KBM-7 (cell line): ENCODE results near the gene ROCK2.

Experiments
- DNase-seq: peaks from one replicate; pipeline ENCODE4 v3.0.0-alpha.2; 2015
- in situ Hi-C: fragments of 300-500 bp; cut with MboI; formaldehyde crosslinking; loops from 2 replicates; pipeline ENCODE4 v1.14.3; 2020; ENCODE audit warnings: low sequenced_read_pairs, low pct_unique_long_range_greater_than_20kb, mixed read lengths

The ROCK2 gene

GRCh38 chr2:11370377-11371091 is 26.1 kb upstream of the ROCK2 start:
- no peak for DNase-seq
- in situ Hi-C loops: no loop called here

- DNase-seq: no peak
- in situ Hi-C loops: no loop called here
These were observed 23.7 kb upstream of the ROCK2 start for GRCh38 chr2:11368059-11368572.

GRCh38 chr2:11367170-11367730 is 22.8 kb upstream of the ROCK2 start:
- DNase-seq: no peak
- in situ Hi-C loops: no loop called here

GRCh38 chr2:11366326-11366741 is 21.9 kb upstream of the ROCK2 start:
- in situ Hi-C loops: no loop called here
- DNase-seq: no peak

- in situ Hi-C loops: no loop called here
These were observed 20.9 kb upstream of the ROCK2 start for GRCh38 chr2:11365096-11365879.

GRCh38 chr2:11364565-11364887 is 20.1 kb upstream of the ROCK2 start:
- in situ Hi-C loops: no loop called here
- DNase-seq: no peak

More at GRCh38 chr2:11365096-11365879, 20.9 kb upstream of the ROCK2 start:
- no peak for DNase-seq

GRCh38 chr2:11363868-11364564 is 19.6 kb upstream of the ROCK2 start:
- DNase-seq: no peak

GRCh38 chr2:11359865-11360264 is 15.4 kb upstream of the ROCK2 start:
- in situ Hi-C loops: no loop called here

More at GRCh38 chr2:11363868-11364564, 19.6 kb upstream of the ROCK2 start:
- in situ Hi-C loops: no loop called here

GRCh38 chr2:11357428-11357972 is 13.1 kb upstream of the ROCK2 start:
- in situ Hi-C loops: no loop called here
- no peak for DNase-seq

More at GRCh38 chr2:11359865-11360264, 15.4 kb upstream of the ROCK2 start:
- no peak for DNase-seq

- no peak for DNase-seq
- in situ Hi-C loops: no loop called here
These were observed 12.3 kb upstream of the ROCK2 start for GRCh38 chr2:11356764-11357163.

- in situ Hi-C loops: no loop called here
- no peak for DNase-seq
These were observed 11.0 kb upstream of the ROCK2 start for GRCh38 chr2:11355194-11356053.

- DNase-seq: no peak
- in situ Hi-C loops: no loop called here
These were observed 10.1 kb upstream of the ROCK2 start for GRCh38 chr2:11354363-11355154.

- DNase-seq: no peak
- in situ Hi-C loops: no loop called here
These were observed 8.5 kb upstream of the ROCK2 start for GRCh38 chr2:11352781-11353537.

GRCh38 chr2:11348209-11348749 is 3.8 kb upstream of the ROCK2 start:
- in situ Hi-C loops: no loop called here

GRCh38 chr2:11347403-11347959 is 3.0 kb upstream of the ROCK2 start:
- DNase-seq: no peak
- in situ Hi-C loops: no loop called here

More at GRCh38 chr2:11348209-11348749, 3.8 kb upstream of the ROCK2 start:
- DNase-seq: no peak

- in situ Hi-C loops: no loop called here
These were observed 1.6 kb upstream of the ROCK2 start for GRCh38 chr2:11346023-11346482.

More at GRCh38 chr2:11346023-11346482, 1.6 kb upstream of the ROCK2 start:
- no peak for DNase-seq
